ENCODE data around the gene CD2.

Gene CD2

DNA sequence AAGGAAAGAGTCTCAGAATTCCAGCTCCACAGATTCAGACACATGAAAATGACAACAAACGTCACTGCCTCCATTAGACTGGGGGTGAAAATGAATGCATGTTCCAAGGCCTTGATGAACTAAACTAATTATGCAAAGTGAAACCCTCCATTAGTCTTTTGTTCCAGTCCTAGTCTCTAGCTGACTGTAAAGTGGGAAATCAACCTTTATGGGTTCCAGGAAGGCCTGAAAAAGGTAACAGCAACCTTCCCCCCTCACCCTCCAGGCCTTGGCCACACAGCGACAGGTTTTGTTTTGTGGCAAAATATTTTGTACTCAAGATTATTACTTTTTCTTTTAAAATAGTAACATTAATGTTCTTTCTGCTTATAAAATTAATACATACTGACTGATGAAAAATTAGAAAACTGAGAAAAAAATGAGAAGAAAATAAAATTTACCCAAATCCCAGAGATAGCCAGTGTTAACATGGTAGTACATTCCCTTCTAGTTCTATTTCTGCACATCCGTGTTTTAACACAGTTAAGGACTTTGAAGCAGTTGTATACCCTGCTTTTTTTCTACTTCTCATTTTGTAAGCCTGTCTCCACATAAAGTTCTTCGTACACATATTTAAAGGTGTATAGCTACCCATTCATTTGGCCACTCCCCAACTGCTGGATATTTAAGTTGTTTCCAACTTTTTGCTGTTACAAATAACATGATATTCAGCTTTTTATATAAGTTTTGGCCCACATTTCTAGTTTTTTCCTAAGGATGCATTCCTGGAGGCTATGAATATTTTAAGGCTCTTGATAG lies 60.9 kb downstream of the CD2 start:
- no peak for DNase-seq (ENCODE audit: low read depth in 2 of 2, low spot score in 1 of 2)

DNA sequence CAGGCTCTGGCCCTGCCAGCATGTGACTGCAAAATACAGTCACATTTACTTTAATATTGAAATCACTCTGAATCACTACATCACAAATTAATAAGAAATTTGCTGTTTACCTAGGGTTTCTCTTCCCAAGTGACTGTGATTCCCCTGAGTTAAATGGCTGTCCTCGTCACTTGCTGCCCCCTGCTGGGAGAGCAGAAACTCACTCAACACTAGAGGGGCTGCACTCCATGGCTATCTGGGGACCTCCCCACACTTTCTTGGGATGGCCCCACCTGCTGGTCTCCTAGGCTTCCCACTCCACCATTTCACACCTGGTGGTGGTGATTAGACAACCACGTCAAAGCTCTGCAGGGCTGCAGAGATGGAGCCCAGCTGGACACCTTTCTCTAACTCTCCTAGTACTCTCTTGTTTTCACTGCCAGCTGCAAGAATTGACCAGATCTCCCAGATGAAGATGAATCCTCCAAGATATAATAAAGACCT lies 63.4 kb downstream of the CD2 start:
- DNase-seq (ENCODE audit: low read depth in 2 of 2, low spot score in 1 of 2) = peak; percentile 49 to 65
